T-helper 2 cell treated with Interferon-gamma antibody and Interleukin-4, amounts not matched to agents 5 μg/mL and 100 μg/mL, for 36 hours (primary cell): ENCODE data around the gene ATRNL1.

ENCODE experiments used
- DNase-seq: peaks from one replicate; pipeline ENCODE4 v3.0.0; 2021; ENCODE audit warnings: low spot score
- H3K27ac Mint-ChIP-seq: one replicate; pipeline ENCODE4 v1.8.0; 2021; ENCODE audit warnings: mild to moderate bottlenecking, mixed read lengths
- H3K27me3 Mint-ChIP-seq: one replicate; pipeline ENCODE4 v1.8.0; 2021; ENCODE audit warnings: low read depth, mixed read lengths
- H3K36me3 Mint-ChIP-seq: one replicate; pipeline ENCODE4 v1.8.0; 2021; ENCODE audit warnings: low read depth, mixed read lengths
- H3K4me1 Mint-ChIP-seq: one replicate; pipeline ENCODE4 v1.8.0; 2021; ENCODE audit warnings: low read depth, mixed read lengths
- H3K4me3 Mint-ChIP-seq: one replicate; pipeline ENCODE4 v1.8.0; 2022; ENCODE audit warnings: mild to moderate bottlenecking, moderate library complexity, mixed read lengths
- H3K9me3 Mint-ChIP-seq: one replicate; pipeline ENCODE4 v1.8.0; 2021; ENCODE audit warnings: mixed read lengths

Gene ATRNL1

GRCh38 chr10:115857856-115858255 lies 764.7 kb downstream of the ATRNL1 start:
- Mint-ChIP-seq H3K4me3 (no peak overlapping the region), H3K36me3 (no peaks in the 10 kb centered on the region), H3K27me3 (no peaks in the 10 kb centered on the region), H3K27ac (no peak overlapping the region), H3K4me1 (no peaks in the 10 kb centered on the region), H3K9me3 (no peaks in the 10 kb centered on the region)
- no peak for DNase-seq

- Mint-ChIP-seq H3K27me3 (no peaks in the 10 kb centered on the region), H3K27ac (no peak overlapping the region), H3K4me1 (no peaks in the 10 kb centered on the region), H3K4me3 (no peak overlapping the region), H3K36me3 (no peaks in the 10 kb centered on the region), H3K9me3 (no peaks in the 10 kb centered on the region)
- no peak for DNase-seq
These were observed 767.3 kb downstream of the ATRNL1 start for GRCh38 chr10:115860182-115861107.

GRCh38 chr10:115861455-115861854 lies 768.3 kb downstream of the ATRNL1 start:
- no peaks in the 10 kb centered on the region for H3K27me3 Mint-ChIP-seq
- no peaks in the 10 kb centered on the region for H3K36me3 Mint-ChIP-seq
- H3K4me1 Mint-ChIP-seq, result no peaks in the 10 kb centered on the region
- H3K27ac Mint-ChIP-seq, result no peak overlapping the region
- H3K4me3 Mint-ChIP-seq, result no peak overlapping the region
- H3K9me3 Mint-ChIP-seq, result no peaks in the 10 kb centered on the region
- DNase-seq, result no peak

GRCh38 chr10:115861864-115862263 lies 768.7 kb downstream of the ATRNL1 start:
- no peaks in the 10 kb centered on the region for H3K9me3 Mint-ChIP-seq
- no peaks in the 10 kb centered on the region for H3K27me3 Mint-ChIP-seq
- no peak overlapping the region for H3K27ac Mint-ChIP-seq
- H3K4me3 Mint-ChIP-seq, result no peak overlapping the region
- DNase-seq, result no peak
- no peaks in the 10 kb centered on the region for H3K36me3 Mint-ChIP-seq
- no peaks in the 10 kb centered on the region for H3K4me1 Mint-ChIP-seq

- Mint-ChIP-seq H3K4me1 (no peaks in the 10 kb centered on the region), H3K27ac (no peak overlapping the region), H3K27me3 (no peaks in the 10 kb centered on the region), H3K36me3 (no peaks in the 10 kb centered on the region), H3K9me3 (no peaks in the 10 kb centered on the region), H3K4me3 (no peak overlapping the region)
- no peak for DNase-seq
These were observed 773.0 kb downstream of the ATRNL1 start for GRCh38 chr10:115866174-115866573.

- DNase-seq, result no peak
- no peaks in the 10 kb centered on the region for H3K9me3 Mint-ChIP-seq
- H3K36me3 Mint-ChIP-seq, result no peaks in the 10 kb centered on the region
- no peaks in the 10 kb centered on the region for H3K4me1 Mint-ChIP-seq
- H3K27me3 Mint-ChIP-seq, result no peaks in the 10 kb centered on the region
- H3K27ac Mint-ChIP-seq, result no peak overlapping the region
- no peak overlapping the region for H3K4me3 Mint-ChIP-seq
These were observed 773.5 kb downstream of the ATRNL1 start for GRCh38 chr10:115866691-115867090.

GRCh38 chr10:115867305-115867704 lies 774.1 kb downstream of the ATRNL1 start:
- Mint-ChIP-seq H3K4me1 (no peaks in the 10 kb centered on the region), H3K9me3 (no peaks in the 10 kb centered on the region), H3K27ac (no peak overlapping the region), H3K27me3 (no peaks in the 10 kb centered on the region), H3K36me3 (no peaks in the 10 kb centered on the region), H3K4me3 (no peak overlapping the region)
- DNase-seq, result no peak

- H3K4me1 Mint-ChIP-seq, result no peaks in the 10 kb centered on the region
- H3K27me3 Mint-ChIP-seq, result no peaks in the 10 kb centered on the region
- no peak for DNase-seq
- H3K36me3 Mint-ChIP-seq, result no peaks in the 10 kb centered on the region
- H3K9me3 Mint-ChIP-seq, result no peaks in the 10 kb centered on the region
- H3K27ac Mint-ChIP-seq, result no peak overlapping the region
- no peak overlapping the region for H3K4me3 Mint-ChIP-seq
These were observed 778.7 kb downstream of the ATRNL1 start for GRCh38 chr10:115871855-115872254.

GRCh38 chr10:115875172-115875571 lies 782.0 kb downstream of the ATRNL1 start:
- no peak overlapping the region for H3K4me3 Mint-ChIP-seq
- DNase-seq, result no peak
- no peaks in the 10 kb centered on the region for H3K27me3 Mint-ChIP-seq
- no peaks in the 10 kb centered on the region for H3K9me3 Mint-ChIP-seq
- no peaks in the 10 kb centered on the region for H3K4me1 Mint-ChIP-seq
- H3K36me3 Mint-ChIP-seq, result no peaks in the 10 kb centered on the region
- H3K27ac Mint-ChIP-seq, result no peak overlapping the region

- no peak overlapping the region for H3K4me3 Mint-ChIP-seq
- no peaks in the 10 kb centered on the region for H3K36me3 Mint-ChIP-seq
- no peaks in the 10 kb centered on the region for H3K9me3 Mint-ChIP-seq
- H3K27me3 Mint-ChIP-seq, result no peaks in the 10 kb centered on the region
- H3K27ac Mint-ChIP-seq, result no peak overlapping the region
- no peak for DNase-seq
- H3K4me1 Mint-ChIP-seq, result no peaks in the 10 kb centered on the region
These were observed 786.4 kb downstream of the ATRNL1 start for GRCh38 chr10:115879372-115880089.

- no peaks in the 10 kb centered on the region for H3K27me3 Mint-ChIP-seq
- H3K27ac Mint-ChIP-seq, result no peak overlapping the region
- H3K4me1 Mint-ChIP-seq, result no peaks in the 10 kb centered on the region
- DNase-seq, result no peak
- no peaks in the 10 kb centered on the region for H3K36me3 Mint-ChIP-seq
- H3K4me3 Mint-ChIP-seq, result no peak overlapping the region
- no peaks in the 10 kb centered on the region for H3K9me3 Mint-ChIP-seq
These were observed 788.9 kb downstream of the ATRNL1 start for GRCh38 chr10:115882021-115882420.

GRCh38 chr10:115883372-115883771 lies 790.2 kb downstream of the ATRNL1 start:
- no peak overlapping the region for H3K4me3 Mint-ChIP-seq
- no peaks in the 10 kb centered on the region for H3K9me3 Mint-ChIP-seq
- no peaks in the 10 kb centered on the region for H3K27me3 Mint-ChIP-seq
- H3K36me3 Mint-ChIP-seq, result no peaks in the 10 kb centered on the region
- no peaks in the 10 kb centered on the region for H3K4me1 Mint-ChIP-seq
- no peak for DNase-seq
- H3K27ac Mint-ChIP-seq, result no peak overlapping the region

- Mint-ChIP-seq H3K4me1 (no peaks in the 10 kb centered on the region), H3K4me3 (no peak overlapping the region), H3K9me3 (no peaks in the 10 kb centered on the region), H3K27me3 (no peaks in the 10 kb centered on the region), H3K36me3 (no peaks in the 10 kb centered on the region), H3K27ac (no peak overlapping the region)
- DNase-seq, result no peak
These were observed 791.2 kb downstream of the ATRNL1 start for GRCh38 chr10:115884331-115884730.

- no peak for DNase-seq
- H3K4me1 Mint-ChIP-seq, result no peaks in the 10 kb centered on the region
These were observed 802.0 kb downstream of the ATRNL1 start for GRCh38 chr10:115895166-115895565.

More at GRCh38 chr10:115895166-115895565, 802.0 kb downstream of the ATRNL1 start:
- Mint-ChIP-seq H3K4me3 (no peak overlapping the region), H3K27ac (no peak overlapping the region), H3K27me3 (no peaks in the 10 kb centered on the region), H3K9me3 (no peaks in the 10 kb centered on the region), H3K36me3 (no peaks in the 10 kb centered on the region)
